GM12874 (cell line): ENCODE results near the gene FRMD4A.

Experiments
- TF ChIP-seq, protein P1 (sequence below): IDR thresholded peaks from 2 replicates; pipeline ENCODE4 v1.5.1; 2011; ENCODE audit warnings: low read depth, mild to moderate bottlenecking, control low read depth, low read length, moderate library complexity; ENCODE audit not compliant: insufficient read depth

Gene FRMD4A

DNA sequence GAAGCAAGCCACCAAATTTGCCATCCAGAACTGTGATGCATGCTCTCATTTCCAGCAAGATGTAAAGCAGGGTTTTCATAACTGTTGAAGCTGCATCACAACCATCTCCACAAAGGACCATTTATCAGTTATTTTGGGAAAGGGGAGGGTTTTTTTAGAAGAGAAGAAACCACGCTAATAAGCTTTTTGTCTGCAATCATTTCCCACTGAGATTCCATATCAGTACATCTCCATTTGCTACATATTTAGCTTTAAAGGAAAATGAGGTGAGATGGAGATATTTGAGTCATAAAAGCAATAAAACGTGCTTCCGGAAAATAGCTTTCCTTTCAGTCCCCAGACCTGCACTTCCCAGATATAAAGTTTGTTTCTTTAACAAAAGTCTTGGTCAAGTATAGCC lies 258.2 kb downstream of the FRMD4A start:
- TF ChIP-seq, protein P1, sequence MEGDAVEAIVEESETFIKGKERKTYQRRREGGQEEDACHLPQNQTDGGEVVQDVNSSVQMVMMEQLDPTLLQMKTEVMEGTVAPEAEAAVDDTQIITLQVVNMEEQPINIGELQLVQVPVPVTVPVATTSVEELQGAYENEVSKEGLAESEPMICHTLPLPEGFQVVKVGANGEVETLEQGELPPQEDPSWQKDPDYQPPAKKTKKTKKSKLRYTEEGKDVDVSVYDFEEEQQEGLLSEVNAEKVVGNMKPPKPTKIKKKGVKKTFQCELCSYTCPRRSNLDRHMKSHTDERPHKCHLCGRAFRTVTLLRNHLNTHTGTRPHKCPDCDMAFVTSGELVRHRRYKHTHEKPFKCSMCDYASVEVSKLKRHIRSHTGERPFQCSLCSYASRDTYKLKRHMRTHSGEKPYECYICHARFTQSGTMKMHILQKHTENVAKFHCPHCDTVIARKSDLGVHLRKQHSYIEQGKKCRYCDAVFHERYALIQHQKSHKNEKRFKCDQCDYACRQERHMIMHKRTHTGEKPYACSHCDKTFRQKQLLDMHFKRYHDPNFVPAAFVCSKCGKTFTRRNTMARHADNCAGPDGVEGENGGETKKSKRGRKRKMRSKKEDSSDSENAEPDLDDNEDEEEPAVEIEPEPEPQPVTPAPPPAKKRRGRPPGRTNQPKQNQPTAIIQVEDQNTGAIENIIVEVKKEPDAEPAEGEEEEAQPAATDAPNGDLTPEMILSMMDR = no peak

DNA sequence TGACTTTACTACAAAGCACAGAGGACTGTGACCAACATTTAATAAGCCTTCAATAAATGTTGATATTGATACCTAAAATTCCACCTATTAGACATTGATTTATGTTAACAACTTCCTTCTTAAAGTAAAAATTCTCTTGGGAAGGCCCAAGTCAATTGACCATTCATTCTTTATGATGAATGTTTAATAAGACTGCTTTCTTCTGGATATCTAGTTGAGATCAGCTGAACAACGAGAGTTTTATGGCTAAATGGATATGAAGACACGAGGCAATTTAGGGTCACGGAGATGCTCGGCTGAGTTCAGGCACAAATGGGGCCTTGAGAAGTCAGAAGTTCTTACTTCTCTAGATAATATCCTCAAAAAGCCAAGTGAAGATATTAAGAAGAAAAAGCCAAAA lies 258.8 kb downstream of the FRMD4A start:
- TF ChIP-seq, protein P1 = no peak

DNA sequence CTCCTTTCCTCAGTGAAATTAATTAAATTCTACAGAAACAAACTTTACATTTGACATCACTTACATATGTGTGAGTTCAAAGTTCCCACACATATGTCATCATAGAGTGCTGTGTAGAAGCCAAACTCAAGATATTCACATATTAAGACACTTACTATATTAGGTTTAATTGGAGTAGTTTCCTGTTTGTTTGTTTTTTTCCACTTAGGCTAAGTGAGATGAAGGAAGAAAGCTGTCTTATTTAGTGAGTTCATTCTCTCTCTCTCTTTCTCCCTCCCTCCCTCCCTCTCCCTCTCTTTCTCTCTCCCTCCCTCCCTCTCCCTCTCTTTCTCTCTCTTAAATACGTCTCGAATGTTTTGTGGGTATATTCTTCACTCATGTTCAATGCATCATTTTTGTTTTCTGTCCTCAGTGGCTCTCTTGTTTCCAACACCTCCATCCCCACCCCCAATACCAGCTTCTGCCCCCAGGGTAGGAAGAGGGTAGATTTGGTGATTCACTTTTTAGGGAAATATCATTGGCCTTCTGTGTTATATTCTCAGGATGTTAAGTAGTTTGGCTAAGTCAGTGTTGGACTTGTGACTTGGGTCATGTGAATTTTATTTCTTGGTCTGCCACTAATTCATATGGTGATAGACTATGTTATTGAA lies 262.0 kb downstream of the FRMD4A start:
- TF ChIP-seq, protein P1 = no peak

DNA sequence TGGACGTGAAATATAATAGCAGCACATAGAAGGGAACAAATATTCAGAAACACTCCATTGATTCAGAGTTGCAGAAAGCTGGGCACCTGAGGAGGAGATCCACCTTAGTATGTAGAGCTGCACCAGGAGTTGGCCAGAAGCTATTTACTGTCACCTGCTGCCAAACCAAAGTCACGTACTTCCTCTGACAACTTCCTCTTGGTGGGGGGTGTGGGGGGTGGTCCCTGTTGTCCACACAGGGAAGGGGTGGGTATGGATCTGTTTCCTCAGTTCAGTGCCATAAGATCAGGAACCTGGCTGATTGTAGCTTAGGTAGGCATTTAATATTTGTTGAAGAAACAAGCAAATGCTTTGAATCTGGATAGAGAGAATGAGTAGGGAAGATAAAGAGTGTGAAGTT lies 264.6 kb downstream of the FRMD4A start:
- TF ChIP-seq, protein P1 = no peak

DNA sequence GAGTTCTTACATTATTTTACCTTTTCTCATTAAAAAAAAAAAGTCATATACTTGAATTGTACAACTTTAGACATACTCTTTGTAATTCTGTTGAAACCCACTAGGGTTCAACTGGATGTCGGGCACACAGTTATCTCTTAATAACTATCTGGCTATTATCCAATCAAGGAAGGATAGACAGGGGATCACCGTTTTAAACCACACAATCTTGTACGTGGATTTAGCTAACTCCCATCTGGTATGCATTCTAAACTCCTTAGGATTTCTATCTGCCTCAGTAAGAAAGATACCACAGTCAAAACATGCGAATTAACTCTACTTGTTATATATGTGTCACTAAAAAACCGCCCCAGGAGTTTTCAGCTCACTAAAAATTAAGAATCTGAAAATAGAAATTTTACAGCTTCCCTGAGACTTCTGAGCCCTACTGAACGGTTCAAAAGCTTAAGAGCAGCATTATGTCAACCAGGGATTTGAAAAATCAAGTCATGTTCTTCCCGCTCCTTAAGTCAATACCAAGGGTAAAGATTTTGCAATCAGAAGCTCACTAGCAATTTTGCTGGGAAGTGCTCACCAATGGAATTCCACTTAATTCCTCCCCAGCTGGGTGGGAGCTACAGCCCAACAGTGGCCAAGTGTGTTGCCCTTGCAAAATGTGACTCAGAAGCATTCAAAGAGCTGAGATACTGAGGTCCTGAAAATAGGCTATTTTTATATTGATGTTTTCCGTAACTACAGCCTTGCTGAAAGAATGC lies 267.0 kb downstream of the FRMD4A start:
- TF ChIP-seq, protein P1 = no peak

DNA sequence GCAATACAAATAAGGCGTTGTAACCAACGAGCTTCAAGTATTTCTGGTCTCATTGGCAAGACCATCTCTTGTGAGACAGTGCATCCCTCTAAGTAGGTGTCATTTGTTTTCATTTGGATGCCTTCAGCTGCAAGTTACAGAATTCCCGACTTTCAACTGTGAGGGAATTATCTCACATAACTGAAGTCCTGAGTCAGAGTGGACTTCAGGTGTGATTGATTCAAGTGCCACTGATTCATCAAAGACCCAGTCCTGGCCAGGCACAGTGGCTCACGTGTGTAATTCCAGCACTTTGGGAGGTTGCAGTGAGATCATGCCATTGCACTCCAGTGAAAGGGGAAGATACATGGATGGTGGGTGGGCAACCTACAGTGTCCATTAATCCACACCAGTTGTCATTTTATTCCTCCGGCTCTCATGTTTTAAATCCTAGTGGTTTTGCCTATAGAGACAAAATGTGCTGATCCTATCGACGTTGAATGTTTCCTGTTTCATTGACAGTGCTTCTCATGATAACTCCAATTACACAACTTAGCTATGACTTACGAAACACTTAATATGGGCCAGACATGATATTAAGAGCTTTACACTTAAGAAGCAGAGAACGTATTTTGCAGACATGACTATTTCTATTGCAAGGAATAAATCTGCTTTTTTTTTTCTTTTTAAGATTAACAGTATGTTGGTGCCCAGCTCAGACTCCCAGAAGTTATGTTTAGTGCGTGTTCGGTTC lies 268.0 kb downstream of the FRMD4A start:
- TF ChIP-seq, protein P1 = no peak

DNA sequence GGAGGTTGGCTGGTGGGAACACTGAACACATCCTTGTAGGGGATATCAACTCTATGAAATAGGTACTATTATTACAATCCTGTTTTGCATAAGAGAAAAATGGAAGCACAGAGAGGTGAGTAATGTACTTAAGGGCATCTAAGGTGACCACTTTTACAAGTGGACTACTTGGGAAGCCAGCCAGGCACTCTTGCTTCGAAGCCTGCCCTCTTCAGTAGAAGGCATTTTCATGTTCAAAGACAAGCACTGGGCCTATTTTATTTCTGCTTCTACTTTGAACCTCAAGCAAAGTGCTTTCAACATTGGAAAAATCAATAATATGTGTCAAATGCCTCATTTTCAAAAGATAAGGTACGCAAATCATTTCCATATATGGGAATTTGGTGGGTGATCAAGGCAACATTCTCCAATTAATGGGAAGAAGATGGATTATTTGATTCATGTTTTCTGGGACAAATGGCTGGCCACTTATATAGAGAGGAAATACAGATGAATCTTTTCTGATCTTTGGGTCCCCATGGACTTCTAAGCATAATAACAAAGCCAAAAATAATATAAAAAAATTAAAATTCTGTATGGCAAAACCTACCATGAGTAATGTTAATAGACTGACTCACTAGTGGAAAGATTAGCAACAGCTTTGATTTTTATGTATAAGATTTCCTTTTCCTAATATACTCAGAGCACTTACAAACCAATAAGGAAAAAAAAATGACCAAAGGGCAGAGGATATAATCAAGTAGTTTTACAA lies 270.2 kb downstream of the FRMD4A start:
- TF ChIP-seq, protein P1 = no peak
